OCI-LY1 (cell line): Measurements from ENCODE around the gene YDJC.

Experiments
- EZH2 ChIP-seq: fragments of 200-600 bp; sonication (generic), shearing (Covaris generic); IDR thresholded peaks from 2 replicates; pipeline ENCODE4 v1.8.0; 2017; ENCODE audit warnings: borderline replicate concordance, mixed run types, mild to moderate bottlenecking, antibody characterized with exemption, low read length, moderate library complexity, mixed read lengths
- TF ChIP-seq, protein P1 (sequence below): fragments of 200-600 bp; sonication (generic), shearing (Covaris generic); IDR thresholded peaks from 2 replicates; pipeline ENCODE4 v1.5.1; 2017; ENCODE audit warnings: mild to moderate bottlenecking, antibody characterized with exemption, low read length, moderate library complexity, mixed read lengths

DNA sequence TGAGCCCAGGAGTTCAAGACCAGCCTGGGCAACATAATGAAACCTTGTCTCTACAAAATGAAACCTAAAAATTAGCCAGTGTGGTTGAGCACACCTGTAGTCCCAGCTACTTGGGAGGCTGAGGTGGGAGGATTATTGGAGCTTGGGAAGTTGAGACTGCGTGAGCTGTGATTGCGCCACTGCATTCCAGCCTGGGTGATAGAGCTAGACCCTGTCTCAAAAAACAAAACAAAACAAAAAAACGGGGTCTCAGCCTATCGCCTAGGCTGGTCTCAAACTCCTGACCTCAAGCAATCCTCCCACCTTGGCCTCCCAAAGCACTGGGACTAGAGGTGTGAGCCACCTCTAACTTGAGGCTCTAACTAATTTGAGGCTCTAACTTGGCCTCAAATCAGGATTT lies 49.6 kb upstream of the YDJC start:
- TF ChIP-seq, protein P1, sequence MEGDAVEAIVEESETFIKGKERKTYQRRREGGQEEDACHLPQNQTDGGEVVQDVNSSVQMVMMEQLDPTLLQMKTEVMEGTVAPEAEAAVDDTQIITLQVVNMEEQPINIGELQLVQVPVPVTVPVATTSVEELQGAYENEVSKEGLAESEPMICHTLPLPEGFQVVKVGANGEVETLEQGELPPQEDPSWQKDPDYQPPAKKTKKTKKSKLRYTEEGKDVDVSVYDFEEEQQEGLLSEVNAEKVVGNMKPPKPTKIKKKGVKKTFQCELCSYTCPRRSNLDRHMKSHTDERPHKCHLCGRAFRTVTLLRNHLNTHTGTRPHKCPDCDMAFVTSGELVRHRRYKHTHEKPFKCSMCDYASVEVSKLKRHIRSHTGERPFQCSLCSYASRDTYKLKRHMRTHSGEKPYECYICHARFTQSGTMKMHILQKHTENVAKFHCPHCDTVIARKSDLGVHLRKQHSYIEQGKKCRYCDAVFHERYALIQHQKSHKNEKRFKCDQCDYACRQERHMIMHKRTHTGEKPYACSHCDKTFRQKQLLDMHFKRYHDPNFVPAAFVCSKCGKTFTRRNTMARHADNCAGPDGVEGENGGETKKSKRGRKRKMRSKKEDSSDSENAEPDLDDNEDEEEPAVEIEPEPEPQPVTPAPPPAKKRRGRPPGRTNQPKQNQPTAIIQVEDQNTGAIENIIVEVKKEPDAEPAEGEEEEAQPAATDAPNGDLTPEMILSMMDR, result no peak
- TF ChIP-seq EZH2, result no peak
